Measurements from ENCODE around the gene COL5A1. TPM values are rescaled to one million over a fixed set of nuclear protein-coding genes. Genes with fewer than 3 reads are reported as not detected.
A peak's percentile ranks its signal among the peaks of the same experiment; 100 is the strongest.

The COL5A1 gene
- total RNA-seq, 1 donor: 801 TPM

GRCh38 chr9:134661791-134662142, 20.2 kb downstream of the COL5A1 start:
- Histone ChIP-seq H3K79me2 (ENCODE audit: insufficient read depth, low read length) (peaks cover 89% of the 10 kb centered on the region), H3K9me3 (ENCODE audit: low read depth, low read length) (no peaks in the 10 kb centered on the region), H2AFZ (ENCODE audit: low read length) (no peak overlapping the region), H3K4me2 (ENCODE audit: insufficient read depth, low read length) (peak overlapping the region; percentile 70), H4K20me1 (ENCODE audit: insufficient read depth, low read length) (peaks cover 84% of the 10 kb centered on the region), H3K27me3 (ENCODE audit: insufficient read depth, low read length) (no peaks in the 10 kb centered on the region), H3K4me1 (ENCODE audit: insufficient read depth, low read length) (peaks cover 51% of the 10 kb centered on the region), H3K4me3 (ENCODE audit: insufficient read depth, low read length) (no peak overlapping the region), H3K36me3 (ENCODE audit: insufficient read depth, low read length) (peaks cover 47% of the 10 kb centered on the region), H3K27ac (ENCODE audit: low read depth, low read length) (peak overlapping the region; percentile 96)
- TF ChIP-seq CTCF (IDR thresholded peaks at IDR 0.05; ENCODE audit: extremely low read depth, low read depth, low read length): no peak
- DNase-seq (ENCODE audit: insufficient read length, low spot score, missing footprints): peak; percentile 95

- peak; percentile 94 for DNase-seq (ENCODE audit: insufficient read length, low spot score, missing footprints)
- Histone ChIP-seq H3K36me3 (ENCODE audit: insufficient read depth, low read length) (peaks cover 53% of the 10 kb centered on the region), H4K20me1 (ENCODE audit: insufficient read depth, low read length) (peaks cover 90% of the 10 kb centered on the region), H3K4me3 (ENCODE audit: insufficient read depth, low read length) (peak overlapping the region; percentile 44), H3K9me3 (ENCODE audit: low read depth, low read length) (no peaks in the 10 kb centered on the region), H2AFZ (ENCODE audit: low read length) (no peak overlapping the region), H3K27me3 (ENCODE audit: insufficient read depth, low read length) (no peaks in the 10 kb centered on the region), H3K4me1 (ENCODE audit: insufficient read depth, low read length) (peaks cover 57% of the 10 kb centered on the region), H3K79me2 (ENCODE audit: insufficient read depth, low read length) (peaks cover 94% of the 10 kb centered on the region), H3K27ac (ENCODE audit: low read depth, low read length) (peak overlapping the region; percentile 96), H3K4me2 (ENCODE audit: insufficient read depth, low read length) (peak overlapping the region; percentile 70)
- no peak for TF ChIP-seq CTCF (IDR thresholded peaks at IDR 0.05; ENCODE audit: extremely low read depth, low read depth, low read length)
Measured at GRCh38 chr9:134662143-134662876, 20.7 kb downstream of the COL5A1 start.

GRCh38 chr9:134663084-134663483, 21.5 kb downstream of the COL5A1 start:
- Histone ChIP-seq H3K4me2 (ENCODE audit: insufficient read depth, low read length) (peak overlapping the region; percentile 70), H3K4me1 (ENCODE audit: insufficient read depth, low read length) (peaks cover 61% of the 10 kb centered on the region), H4K20me1 (ENCODE audit: insufficient read depth, low read length) (peaks cover 91% of the 10 kb centered on the region), H3K79me2 (ENCODE audit: insufficient read depth, low read length) (peaks cover 96% of the 10 kb centered on the region), H2AFZ (ENCODE audit: low read length) (no peak overlapping the region), H3K9me3 (ENCODE audit: low read depth, low read length) (no peaks in the 10 kb centered on the region), H3K27ac (ENCODE audit: low read depth, low read length) (peak overlapping the region; percentile 96), H3K4me3 (ENCODE audit: insufficient read depth, low read length) (peak overlapping the region; percentile 44), H3K36me3 (ENCODE audit: insufficient read depth, low read length) (peaks cover 60% of the 10 kb centered on the region), H3K27me3 (ENCODE audit: insufficient read depth, low read length) (no peaks in the 10 kb centered on the region)
- no peak for DNase-seq (ENCODE audit: insufficient read length, low spot score, missing footprints)
- no peak for TF ChIP-seq CTCF (IDR thresholded peaks at IDR 0.05; ENCODE audit: extremely low read depth, low read depth, low read length)

GRCh38 chr9:134663753-134664415, 22.3 kb downstream of the COL5A1 start:
- peaks cover 61% of the 10 kb centered on the region for H3K4me1 ChIP-seq (ENCODE audit: insufficient read depth, low read length)
- H3K9me3 ChIP-seq (ENCODE audit: low read depth, low read length): no peaks in the 10 kb centered on the region
- H3K4me2 ChIP-seq (ENCODE audit: insufficient read depth, low read length): no peak overlapping the region
- H3K79me2 ChIP-seq (ENCODE audit: insufficient read depth, low read length): peaks cover 96% of the 10 kb centered on the region
- peak overlapping the region; percentile 96 for H3K27ac ChIP-seq (ENCODE audit: low read depth, low read length)
- TF ChIP-seq CTCF (IDR thresholded peaks at IDR 0.05; ENCODE audit: extremely low read depth, low read depth, low read length): peak; percentile 33
- DNase-seq (ENCODE audit: insufficient read length, low spot score, missing footprints): no peak
- no peak overlapping the region for H2AFZ ChIP-seq (ENCODE audit: low read length)
- H3K27me3 ChIP-seq (ENCODE audit: insufficient read depth, low read length): no peaks in the 10 kb centered on the region
- H3K36me3 ChIP-seq (ENCODE audit: insufficient read depth, low read length): peaks cover 60% of the 10 kb centered on the region
- H3K4me3 ChIP-seq (ENCODE audit: insufficient read depth, low read length): no peak overlapping the region
- H4K20me1 ChIP-seq (ENCODE audit: insufficient read depth, low read length): peaks cover 92% of the 10 kb centered on the region

All from osteoblast (primary cell).